IPS DF 6.9 (cell line): ENCODE measurements around the gene COL8A1.

Source experiments
- DNase-seq: peaks from one replicate; pipeline ENCODE4 v3.0.0-alpha.2; 2013; ENCODE audit warnings: low read depth, low spot score
- H3K27ac ChIP-seq: one replicate; pipeline ENCODE4 v1.5.1; 2013; ENCODE audit warnings: low read length, control low read depth
- H3K27me3 ChIP-seq: 2 replicates; pipeline ENCODE4 v1.6.1; 2013; ENCODE audit warnings: mild to moderate bottlenecking, low read length; ENCODE audit not compliant: control insufficient read depth, insufficient read depth
- H3K36me3 ChIP-seq: 2 replicates; pipeline ENCODE4 v1.6.1; 2013; ENCODE audit warnings: low read length; ENCODE audit not compliant: control insufficient read depth, insufficient read depth
- H3K4me1 ChIP-seq: 2 replicates; pipeline ENCODE4 v1.6.1; 2013; ENCODE audit warnings: low read length; ENCODE audit not compliant: control insufficient read depth, insufficient read depth
- H3K4me3 ChIP-seq: 2 replicates; pipeline ENCODE4 v1.5.1; 2013; ENCODE audit warnings: mild to moderate bottlenecking, low read length
- H3K9me3 ChIP-seq: 2 replicates; pipeline ENCODE4 v1.6.1; 2013; ENCODE audit warnings: low read length, inconsistent platforms; ENCODE audit not compliant: control insufficient read depth, insufficient read depth
- WGBS: extraction: QIAGEN DNeasy Blood & Tissue Kit; methylation state at CpG from one replicate; pipeline ENCODE4 v1.1.7; 2013; ENCODE audit warnings: mixed read lengths, missing lambda C conversion rate; ENCODE audit not compliant: insufficient read length, insufficient coverage; 5-methylcytosine and 5-hydroxymethylcytosine counted together

COL8A1 gene

DNA sequence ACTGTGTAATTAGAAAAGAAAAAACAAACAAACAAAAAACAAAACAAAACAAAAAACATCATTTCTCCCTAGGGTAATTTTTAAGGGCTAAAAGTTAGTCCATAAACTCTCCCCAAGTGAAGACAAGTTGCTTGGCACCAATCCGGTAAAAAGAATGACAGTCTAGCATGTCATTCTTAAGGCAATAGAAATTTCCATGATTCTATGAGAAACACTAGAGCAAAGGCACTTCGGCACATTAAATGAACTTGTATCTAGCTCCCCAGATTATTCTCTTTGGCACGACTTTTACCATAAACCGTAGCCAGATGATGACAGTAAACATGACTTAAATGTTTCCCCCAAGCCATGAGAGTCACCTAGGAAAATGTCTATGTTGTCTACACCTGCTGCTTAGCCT, 10.1 kb downstream of the COL8A1 start:
- no peak for DNase-seq
- no CpG with 5 or more reads among the region's 4 CpGs for WGBS
- Histone ChIP-seq H3K9me3 (no peaks in the 10 kb centered on the region), H3K4me3 (no peak overlapping the region), H3K27me3 (no peaks in the 10 kb centered on the region), H3K4me1 (0 out of 2 replicates have a peak, but pooled peaks cover 1% of the 10 kb centered on the region), H3K27ac (no peak overlapping the region), H3K36me3 (no peaks in the 10 kb centered on the region)

DNA sequence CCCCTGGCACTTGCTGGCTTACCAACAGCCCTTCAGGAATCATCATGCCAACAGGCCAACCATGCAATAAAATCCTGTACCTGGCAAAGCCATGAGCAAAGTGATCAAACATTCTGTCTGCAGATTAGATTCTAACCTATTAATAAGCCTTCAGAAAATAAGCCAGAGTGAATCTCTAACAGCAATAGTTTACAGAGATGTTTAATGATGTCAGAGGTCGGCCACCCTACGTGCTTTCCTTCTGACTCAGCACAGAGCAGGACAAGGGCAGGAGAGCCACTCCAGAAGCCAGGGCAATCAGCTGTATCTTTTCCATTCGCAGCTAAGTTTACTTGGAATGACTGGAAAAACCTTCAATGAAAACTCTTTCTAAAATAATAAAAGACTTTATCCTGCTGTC, 13.1 kb downstream of the COL8A1 start:
- no peak overlapping the region for H3K27ac ChIP-seq
- no CpG with 5 or more reads among the region's 3 CpGs for WGBS
- H3K27me3 ChIP-seq = no peaks in the 10 kb centered on the region
- H3K4me3 ChIP-seq = no peak overlapping the region
- no peak for DNase-seq
- H3K4me1 ChIP-seq = no peaks in the 10 kb centered on the region
- H3K36me3 ChIP-seq = no peaks in the 10 kb centered on the region
- no peaks in the 10 kb centered on the region for H3K9me3 ChIP-seq

DNA sequence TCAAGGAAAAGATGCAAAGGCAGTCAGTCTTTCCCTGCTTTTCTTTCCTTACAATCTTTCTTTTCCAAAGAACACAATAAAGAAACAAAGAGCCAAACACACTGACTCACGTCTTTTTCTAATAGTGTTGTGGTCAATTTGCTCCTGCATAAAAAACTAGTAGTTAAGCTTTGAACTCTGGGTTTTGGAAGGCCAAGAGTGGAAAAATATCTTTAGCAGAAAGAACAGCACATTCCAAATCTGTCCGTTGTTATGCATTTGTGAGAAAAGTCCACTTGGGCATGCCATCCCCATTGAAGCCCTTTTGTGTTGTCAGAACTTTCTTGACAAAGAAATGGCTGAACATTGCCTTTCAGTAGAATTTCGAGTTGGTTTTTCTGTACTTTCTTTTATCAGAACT, 18.2 kb downstream of the COL8A1 start:
- H3K9me3 ChIP-seq = no peaks in the 10 kb centered on the region
- H3K4me3 ChIP-seq = no peak overlapping the region
- no peaks in the 10 kb centered on the region for H3K36me3 ChIP-seq
- DNase-seq = no peak
- WGBS = no CpG with 5 or more reads among the region's 3 CpGs
- H3K27me3 ChIP-seq = no peaks in the 10 kb centered on the region
- H3K4me1 ChIP-seq = no peaks in the 10 kb centered on the region
- no peak overlapping the region for H3K27ac ChIP-seq

DNA sequence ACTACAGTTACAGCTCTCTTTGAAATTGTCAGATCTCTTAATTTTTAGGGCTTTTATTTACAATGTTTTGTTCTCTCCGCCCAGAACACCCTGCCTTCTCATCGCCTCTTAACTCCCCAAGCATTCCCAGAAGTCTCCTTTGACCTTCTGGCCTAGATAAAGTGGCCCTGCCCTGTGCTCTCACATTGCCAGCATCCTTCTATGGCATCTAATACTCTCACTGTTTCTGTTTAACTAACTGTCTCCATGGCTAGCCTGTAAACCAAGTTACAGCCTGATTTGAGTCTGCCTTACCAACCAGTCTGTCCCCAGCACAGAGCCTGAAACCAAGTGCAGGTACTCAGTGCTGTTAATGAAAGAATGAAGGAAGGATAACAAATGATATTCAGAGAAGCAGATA, 19.9 kb downstream of the COL8A1 start:
- H3K27me3 ChIP-seq = no peaks in the 10 kb centered on the region
- H3K9me3 ChIP-seq = no peaks in the 10 kb centered on the region
- DNase-seq = no peak
- no CpG with 5 or more reads among the region's 2 CpGs for WGBS
- no peaks in the 10 kb centered on the region for H3K4me1 ChIP-seq
- H3K4me3 ChIP-seq = no peak overlapping the region
- H3K27ac ChIP-seq = no peak overlapping the region
- no peaks in the 10 kb centered on the region for H3K36me3 ChIP-seq

DNA sequence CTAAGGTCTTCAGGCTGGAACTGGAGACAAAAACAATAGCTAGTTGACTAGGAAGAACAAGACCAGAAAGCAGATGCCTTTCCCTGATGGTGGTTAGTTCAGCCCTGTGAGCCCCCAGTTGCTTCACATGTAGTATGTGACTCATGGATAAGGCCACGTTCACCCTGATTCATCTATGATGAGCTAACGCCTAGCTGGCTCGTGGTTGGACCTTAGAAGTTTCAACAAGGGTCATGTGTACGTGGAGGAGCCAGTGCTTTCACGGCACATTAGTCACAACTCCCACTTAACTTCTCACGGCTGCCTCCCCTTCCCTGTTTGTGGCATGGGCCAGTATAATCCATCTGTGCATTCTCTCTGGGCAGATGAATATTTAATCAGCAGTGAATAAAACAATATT, 20.6 kb downstream of the COL8A1 start:
- Histone ChIP-seq H3K27ac (no peak overlapping the region), H3K9me3 (no peaks in the 10 kb centered on the region), H3K36me3 (no peaks in the 10 kb centered on the region), H3K27me3 (no peaks in the 10 kb centered on the region), H3K4me3 (no peak overlapping the region), H3K4me1 (no peaks in the 10 kb centered on the region)
- DNase-seq = no peak
- WGBS = no CpG with 5 or more reads among the region's 6 CpGs

DNA sequence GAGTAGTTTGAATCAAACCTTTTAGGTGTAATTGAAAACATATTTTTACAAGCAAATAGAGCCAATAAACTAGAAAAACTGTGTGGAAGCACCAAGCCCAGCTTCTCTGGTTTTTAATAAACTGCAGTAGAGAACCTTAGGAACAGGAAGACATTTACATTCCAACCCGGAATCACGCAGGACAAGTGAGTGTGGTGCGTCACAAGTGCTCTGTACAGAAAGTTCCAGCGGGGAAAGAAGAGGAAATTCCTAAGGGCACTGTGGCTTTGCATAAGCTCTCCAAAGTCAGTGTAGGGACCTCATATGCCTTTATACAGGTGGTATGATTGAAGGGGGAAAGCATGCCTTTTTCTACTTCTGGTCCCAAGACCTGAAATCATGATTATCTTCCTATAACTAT, 21.6 kb downstream of the COL8A1 start:
- H3K4me3 ChIP-seq = no peak overlapping the region
- DNase-seq = no peak
- WGBS = no CpG with 5 or more reads among the region's 4 CpGs
- no peak overlapping the region for H3K27ac ChIP-seq
- H3K36me3 ChIP-seq = no peaks in the 10 kb centered on the region
- H3K4me1 ChIP-seq = no peaks in the 10 kb centered on the region
- no peaks in the 10 kb centered on the region for H3K9me3 ChIP-seq
- no peaks in the 10 kb centered on the region for H3K27me3 ChIP-seq

DNA sequence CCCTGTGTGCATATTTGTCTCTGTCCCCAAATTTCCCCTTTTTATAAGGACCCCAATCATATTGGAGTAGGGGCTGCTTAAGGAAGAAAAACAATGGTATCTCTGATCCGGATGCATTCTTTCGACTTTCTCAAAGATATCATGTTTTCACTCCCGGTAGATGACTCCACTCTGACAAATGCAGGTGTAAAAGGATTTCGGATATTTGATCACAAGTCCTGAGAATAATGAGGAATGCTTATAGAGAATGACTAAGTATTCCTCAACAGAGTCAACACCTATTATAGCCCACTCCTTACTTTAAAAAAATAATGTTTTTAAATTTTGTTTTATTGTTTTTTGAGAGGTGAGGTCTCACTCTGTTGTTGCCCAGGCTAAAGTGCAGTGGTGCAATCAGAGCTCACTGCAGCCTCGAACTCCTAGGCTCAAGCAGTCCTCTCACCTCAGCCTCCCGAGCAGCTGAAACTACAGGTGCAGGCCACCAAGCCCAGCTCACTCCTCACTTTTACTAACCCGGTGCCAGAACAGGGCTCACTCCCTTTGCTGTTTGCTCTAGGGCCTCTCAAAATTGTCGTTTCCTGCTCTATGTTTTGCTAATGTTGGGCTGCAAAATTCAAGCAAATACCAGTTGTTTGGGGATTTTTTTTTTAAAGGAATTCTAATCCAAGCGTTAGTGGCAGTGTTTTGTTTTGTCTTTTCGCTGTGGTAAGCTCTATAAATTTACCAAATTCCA, 24.6 kb downstream of the COL8A1 start:
- Histone ChIP-seq H3K27ac (no peak overlapping the region), H3K27me3 (no peaks in the 10 kb centered on the region), H3K4me1 (no peaks in the 10 kb centered on the region), H3K9me3 (no peaks in the 10 kb centered on the region), H3K4me3 (no peak overlapping the region), H3K36me3 (no peaks in the 10 kb centered on the region)
- WGBS = no CpG with 5 or more reads among the region's 10 CpGs
- peak; percentile 22 for DNase-seq

DNA sequence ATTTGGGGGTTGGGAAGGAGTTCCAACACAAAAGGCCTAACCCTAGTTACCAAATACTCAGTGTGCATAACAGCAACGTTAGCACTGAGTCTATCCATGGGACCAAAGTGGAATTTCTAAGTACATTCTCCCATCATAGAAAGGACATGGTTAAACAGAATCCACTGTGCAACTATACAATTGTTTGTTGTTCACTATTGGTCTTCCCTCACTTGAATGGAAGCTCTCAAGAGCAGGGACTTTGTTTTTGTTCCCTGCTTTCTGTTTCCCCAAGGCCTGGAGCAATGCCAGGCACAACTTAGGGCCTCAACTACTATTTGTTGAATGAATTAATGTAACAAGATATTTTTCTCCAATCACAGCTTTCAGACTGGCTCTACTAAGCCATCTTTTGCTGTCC, 25.6 kb downstream of the COL8A1 start:
- WGBS = no CpG with 5 or more reads among the region's 1 CpG
- H3K36me3 ChIP-seq = no peaks in the 10 kb centered on the region
- H3K4me1 ChIP-seq = no peaks in the 10 kb centered on the region
- no peak overlapping the region for H3K4me3 ChIP-seq
- DNase-seq = no peak
- H3K27ac ChIP-seq = no peak overlapping the region
- H3K27me3 ChIP-seq = no peaks in the 10 kb centered on the region
- no peaks in the 10 kb centered on the region for H3K9me3 ChIP-seq

DNA sequence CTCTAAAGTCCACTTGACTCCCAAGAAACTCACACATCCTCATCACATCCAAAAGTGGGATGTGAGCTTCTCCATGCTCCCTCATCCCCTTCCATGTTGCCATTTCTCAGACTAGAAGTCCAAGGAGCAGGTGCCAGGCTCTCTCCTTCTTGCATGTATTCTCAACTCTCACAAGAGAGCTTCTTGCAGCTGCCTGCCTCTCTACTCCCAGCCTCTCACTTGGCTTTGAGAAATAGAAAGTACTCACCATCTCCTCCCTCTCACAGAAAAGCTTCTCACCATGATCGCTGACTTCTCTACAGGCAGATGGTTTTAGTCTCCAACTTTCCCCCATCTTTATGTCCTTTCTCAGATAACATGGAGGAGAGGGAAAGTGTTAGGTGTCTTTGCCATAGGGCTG, 26.6 kb downstream of the COL8A1 start:
- Histone ChIP-seq H3K27ac (no peak overlapping the region), H3K4me1 (no peaks in the 10 kb centered on the region), H3K36me3 (no peaks in the 10 kb centered on the region), H3K4me3 (no peak overlapping the region), H3K27me3 (no peaks in the 10 kb centered on the region), H3K9me3 (no peaks in the 10 kb centered on the region)
- no peak for DNase-seq
- WGBS = no CpG with 5 or more reads among the region's 1 CpG

DNA sequence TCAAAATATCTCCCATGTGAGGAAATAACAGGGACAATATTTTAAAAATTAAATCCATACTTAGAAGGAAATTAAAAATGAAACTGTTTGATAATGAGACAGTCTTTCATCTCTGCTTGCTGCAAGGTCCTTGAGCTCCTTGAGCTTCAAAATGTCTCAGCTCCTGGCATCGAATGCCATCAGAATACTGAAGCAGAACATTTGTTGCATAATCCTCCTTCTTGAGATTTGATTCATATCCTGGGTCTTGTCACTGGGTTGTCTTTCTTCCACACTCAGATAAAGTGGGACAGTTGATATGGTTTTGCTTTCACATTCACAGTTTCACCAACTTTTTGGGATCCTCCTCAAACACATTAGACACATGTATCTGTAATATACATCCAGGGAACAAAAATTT, 27.8 kb downstream of the COL8A1 start:
- H3K36me3 ChIP-seq = no peaks in the 10 kb centered on the region
- no peak overlapping the region for H3K27ac ChIP-seq
- no peak for DNase-seq
- no CpG with 5 or more reads among the region's 1 CpG for WGBS
- H3K9me3 ChIP-seq = no peaks in the 10 kb centered on the region
- H3K27me3 ChIP-seq = no peaks in the 10 kb centered on the region
- no peak overlapping the region for H3K4me3 ChIP-seq
- H3K4me1 ChIP-seq = no peaks in the 10 kb centered on the region

DNA sequence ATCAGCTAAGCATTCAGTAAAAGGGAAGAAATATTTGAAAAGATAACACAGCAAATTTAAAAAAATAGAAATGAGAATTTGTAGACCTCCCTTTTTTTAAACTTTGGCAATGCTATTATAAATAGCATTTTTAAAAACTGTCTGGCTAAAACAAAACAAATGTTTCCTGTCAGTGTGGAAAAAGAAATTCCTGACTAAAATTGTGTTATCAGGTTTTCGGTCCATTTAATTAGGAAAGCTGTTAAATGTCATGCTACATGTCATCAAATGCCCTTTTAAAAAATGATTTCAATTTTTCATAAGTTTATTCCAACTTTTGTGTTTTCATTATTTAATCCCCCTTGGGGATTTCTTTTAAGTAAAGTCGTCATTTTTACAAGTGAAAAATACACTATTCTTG, 29.6 kb downstream of the COL8A1 start:
- Histone ChIP-seq H3K9me3 (no peaks in the 10 kb centered on the region), H3K36me3 (no peaks in the 10 kb centered on the region), H3K27ac (no peak overlapping the region), H3K27me3 (no peaks in the 10 kb centered on the region), H3K4me3 (no peak overlapping the region), H3K4me1 (no peaks in the 10 kb centered on the region)
- WGBS = no CpG with 5 or more reads among the region's 2 CpGs
- no peak for DNase-seq
